ENCODE results near the gene ZGPAT.
A peak's percentile ranks its signal among the peaks of the same experiment; 100 is the strongest.

ZGPAT gene

DNA sequence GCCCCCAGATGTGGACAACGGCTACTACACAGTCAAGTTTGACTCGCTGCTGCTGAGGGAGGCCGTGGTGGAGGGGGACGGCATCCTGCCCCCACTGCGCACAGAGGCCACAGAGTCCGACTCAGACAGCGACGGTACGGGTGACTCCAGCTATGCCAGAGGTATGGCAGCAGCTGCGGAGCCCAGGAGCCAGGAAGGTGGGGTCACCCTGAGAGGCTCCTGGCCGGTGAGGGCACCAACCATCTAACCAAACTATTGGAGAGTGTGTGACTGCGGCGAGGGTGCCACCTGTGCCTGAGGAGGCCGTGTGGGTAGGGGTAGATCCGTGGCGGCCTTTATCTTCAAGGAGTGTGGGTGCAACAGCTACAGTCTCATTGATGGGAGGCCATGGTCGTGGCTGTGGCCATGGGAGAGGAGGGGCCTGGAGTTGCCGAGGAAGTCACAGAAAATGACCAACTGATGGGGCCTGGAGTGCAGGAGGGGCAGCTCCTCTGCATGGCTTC is 25.8 kb downstream of the ZGPAT start:
- no peak for DNase-seq (ENCODE audit: low read depth in 2 of 2)

DNA sequence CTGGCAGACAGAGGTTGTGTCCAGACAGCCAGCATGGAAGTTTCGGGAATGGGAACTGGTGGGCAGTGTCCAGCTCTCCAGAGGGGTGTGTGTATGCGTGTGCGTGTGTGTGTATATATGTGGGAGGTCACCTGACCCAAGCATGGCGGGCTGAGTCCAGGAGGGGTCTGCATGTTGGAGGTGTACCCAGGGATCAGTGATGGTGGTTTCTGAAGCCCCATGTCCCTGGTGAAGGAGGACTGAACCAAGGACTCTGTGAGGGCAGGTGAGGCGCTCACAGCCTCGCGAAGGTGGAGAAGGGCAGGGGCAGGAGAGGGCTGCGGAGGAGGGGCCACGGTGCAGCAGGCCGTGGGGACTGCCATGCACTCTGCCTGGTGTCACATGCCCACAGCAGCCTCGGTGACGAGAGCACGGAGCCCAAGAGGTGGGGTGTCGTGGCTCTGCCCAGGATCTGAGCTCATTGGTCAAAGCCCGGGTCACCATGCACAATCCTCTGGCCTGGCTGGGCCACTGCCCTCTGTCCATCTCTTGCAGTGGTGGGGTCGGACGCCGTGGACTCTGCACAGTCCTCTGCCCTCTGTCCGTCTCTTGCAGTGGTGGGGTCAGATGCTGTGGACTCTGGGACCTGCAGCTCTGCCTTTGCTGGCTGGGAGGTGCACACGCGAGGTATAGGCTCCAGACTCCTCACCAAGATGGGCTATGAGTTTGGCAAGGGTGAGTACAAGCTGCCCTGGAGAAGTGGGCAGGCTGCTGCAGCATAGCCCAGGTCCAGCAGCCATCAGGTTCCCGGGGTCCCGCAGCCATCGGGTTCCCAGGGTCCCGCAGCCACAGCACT is 26.5 kb downstream of the ZGPAT start:
- DNase-seq (ENCODE audit: low read depth in 2 of 2): no peak

DNA sequence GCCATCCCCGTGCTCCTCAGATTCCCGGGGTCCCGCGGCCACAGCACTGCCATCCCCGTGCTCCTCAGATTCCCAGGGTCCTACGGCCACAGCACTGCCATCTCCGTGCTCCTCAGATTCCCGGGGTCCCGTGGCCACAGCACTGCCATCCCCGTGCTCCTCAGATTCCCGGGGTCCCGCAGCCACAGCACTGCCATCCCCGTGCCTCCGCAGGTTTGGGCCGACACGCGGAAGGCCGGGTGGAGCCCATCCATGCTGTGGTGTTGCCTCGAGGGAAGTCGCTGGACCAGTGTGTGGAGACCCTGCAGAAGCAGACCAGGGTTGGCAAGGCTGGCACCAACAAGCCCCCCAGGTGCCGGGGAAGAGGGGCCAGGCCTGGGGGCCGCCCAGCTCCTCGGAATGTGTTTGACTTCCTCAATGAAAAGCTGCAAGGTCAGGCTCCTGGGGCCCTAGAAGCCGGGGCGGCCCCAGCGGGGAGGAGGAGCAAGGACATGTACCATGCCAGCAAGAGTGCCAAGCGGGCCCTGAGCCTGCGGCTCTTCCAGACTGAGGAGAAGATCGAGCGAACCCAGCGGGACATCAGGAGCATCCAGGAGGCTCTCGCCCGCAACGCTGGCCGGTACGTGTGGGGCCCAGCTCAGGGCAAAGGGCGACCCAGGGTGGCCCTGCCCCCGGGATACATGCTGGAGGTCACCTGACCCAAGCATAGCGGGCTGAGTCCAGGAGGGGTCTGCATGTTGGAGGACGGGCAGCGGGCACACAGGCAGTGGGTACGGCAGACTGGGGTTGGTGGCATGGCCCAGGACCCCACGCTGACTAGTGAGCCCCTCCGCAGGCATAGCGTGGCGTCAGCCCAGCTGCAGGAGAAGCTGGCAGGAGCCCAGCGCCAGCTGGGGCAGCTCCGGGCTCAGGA is 27.4 kb downstream of the ZGPAT start:
- DNase-seq (ENCODE audit: low read depth in 2 of 2): no peak

DNA sequence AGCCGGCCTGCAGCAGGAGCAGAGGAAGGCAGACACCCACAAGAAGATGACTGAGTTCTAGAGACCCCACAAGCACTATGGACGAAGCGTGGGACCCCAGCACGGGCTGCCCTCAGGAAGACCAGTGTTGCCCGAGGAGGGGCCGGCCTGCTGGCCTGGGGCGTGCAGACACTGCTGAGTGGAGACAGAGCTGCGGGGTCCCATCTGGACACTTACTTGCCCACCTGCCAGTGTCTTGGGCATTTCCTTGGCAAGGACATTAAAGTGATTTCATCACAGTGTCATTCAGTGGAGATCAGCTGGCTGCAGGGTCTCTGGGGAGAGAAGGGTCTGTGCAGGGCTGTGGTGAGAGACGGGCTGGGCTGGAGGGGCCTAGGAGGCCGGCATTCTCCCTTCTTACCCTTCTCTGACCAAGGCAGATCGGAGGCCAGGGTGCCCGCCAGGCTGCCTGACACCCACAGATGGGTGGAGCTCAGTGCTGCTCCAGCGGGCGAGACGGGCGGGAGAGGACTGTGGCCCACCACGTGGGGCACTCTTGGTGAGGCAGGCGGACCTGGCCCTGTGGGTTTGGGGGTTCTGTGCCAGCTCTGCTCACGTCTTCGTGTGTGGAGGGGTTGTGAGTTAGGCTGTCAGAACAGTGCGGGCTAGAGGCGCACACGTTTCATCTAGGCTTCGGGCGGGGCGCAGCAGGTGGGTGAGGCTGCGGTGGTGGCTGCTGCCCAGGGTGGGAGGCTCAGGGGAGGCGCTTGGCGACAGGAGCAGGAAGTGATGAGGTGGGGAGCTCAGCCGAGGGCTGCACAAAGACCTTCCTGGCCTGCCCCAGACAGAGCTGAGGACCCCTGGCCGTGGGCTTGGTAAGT is 28.2 kb downstream of the ZGPAT start, which contains the start of gene LIME1:
TSS of gene LIME1 (plus strand) at position 806 of the 860 bp plus-strand sequence. CDS start 886 bp downstream, outside the sequence.
- DNase-seq (ENCODE audit: low read depth in 2 of 2): no peak

DNA sequence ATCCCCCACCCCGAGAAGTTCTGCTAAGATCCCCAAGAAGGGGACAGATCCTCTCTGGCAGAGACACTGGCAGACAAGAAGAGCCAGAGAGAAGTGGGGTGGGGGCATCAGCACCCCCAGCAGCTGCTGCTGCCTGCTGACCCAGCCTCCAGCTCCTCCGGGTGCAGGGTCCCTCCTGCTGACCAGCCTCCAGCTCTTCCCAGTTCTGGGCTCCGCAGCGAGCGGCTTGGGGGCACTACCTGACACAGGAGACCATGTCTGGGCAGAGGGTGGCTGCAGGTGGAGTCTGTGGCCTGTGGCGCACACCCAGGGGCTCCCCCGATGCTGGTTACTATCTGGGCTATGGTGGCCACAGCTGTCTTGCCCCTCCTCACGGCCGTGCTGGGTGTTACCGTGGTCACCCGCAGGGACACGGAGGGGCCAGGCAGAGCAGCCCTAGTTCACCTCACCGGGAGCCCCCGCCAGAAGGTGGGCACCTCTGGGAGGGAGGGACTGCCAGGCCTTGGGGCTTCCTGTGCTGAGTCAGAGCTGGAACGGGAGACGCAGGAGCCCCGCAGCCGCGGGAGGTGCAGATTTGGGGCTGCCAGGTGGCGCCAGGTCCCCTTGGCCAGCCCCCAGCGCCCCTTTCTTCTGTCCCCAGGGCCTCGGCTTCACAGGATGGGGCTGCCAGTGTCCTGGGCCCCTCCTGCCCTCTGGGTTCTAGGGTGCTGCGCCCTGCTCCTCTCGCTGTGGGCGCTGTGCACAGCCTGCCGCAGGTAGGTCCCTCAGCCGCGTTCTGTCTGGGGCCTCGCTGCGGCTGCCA is 29.3 kb downstream of the ZGPAT start:
- DNase-seq (ENCODE audit: low read depth in 2 of 2): no peak

DNA sequence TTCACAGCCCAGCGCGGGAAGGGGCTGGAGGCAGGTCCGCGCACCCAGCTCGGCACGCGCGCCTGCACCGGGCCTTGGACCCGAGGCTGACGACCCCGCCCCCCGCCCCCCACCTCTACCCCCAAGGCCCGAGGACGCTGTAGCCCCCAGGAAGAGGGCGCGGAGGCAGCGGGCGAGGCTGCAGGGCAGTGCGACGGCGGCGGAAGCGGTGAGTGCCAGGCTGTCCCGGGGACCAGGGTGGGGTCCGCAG is 29.8 kb downstream of the ZGPAT start:
- DNase-seq (ENCODE audit: low read depth in 2 of 2): no peak

DNA sequence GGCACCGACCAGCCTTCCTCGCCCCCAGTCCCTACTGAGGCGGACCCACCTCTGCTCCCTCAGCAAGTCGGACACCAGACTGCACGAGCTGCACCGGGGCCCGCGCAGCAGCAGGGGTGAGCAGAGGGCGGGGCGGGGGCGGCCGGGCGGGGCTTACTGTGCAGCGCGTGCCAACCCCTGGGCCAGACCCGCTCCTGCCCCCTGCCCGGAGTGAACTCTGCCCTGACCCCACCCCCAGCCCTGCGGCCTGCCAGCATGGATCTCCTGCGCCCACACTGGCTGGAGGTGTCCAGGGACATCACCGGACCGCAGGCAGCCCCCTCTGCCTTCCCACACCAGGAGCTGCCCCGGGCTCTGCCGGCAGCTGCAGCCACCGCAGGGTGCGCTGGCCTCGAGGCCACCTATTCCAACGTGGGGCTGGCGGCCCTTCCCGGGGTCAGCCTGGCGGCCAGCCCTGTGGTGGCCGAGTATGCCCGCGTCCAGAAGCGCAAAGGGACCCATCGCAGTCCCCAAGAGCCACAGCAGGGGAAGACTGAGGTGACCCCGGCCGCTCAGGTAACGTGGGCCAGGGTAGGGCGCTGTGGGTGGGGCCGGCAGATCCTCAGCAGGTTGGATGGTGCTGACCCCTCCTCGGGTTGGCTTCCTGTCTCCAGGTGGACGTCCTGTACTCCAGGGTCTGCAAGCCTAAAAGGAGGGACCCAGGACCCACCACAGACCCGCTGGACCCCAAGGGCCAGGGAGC is 30.3 kb downstream of the ZGPAT start:
- DNase-seq (ENCODE audit: low read depth in 2 of 2): no peak

DNA sequence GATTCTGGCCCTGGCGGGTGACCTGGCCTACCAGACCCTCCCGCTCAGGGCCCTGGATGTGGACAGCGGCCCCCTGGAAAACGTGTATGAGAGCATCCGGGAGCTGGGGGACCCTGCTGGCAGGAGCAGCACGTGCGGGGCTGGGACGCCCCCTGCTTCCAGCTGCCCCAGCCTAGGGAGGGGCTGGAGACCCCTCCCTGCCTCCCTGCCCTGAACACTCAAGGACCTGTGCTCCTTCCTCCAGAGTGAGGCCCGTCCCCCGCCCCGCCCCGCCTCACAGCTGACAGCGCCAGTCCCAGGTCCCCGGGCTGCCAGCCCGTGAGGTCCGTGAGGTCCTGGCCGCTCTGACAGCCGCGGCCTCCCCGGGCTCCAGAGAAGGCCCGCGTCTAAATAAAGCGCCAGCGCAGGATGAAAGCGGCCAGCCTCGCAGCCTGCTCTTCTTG is 30.9 kb downstream of the ZGPAT start:
- no peak for DNase-seq (ENCODE audit: low read depth in 2 of 2)

DNA sequence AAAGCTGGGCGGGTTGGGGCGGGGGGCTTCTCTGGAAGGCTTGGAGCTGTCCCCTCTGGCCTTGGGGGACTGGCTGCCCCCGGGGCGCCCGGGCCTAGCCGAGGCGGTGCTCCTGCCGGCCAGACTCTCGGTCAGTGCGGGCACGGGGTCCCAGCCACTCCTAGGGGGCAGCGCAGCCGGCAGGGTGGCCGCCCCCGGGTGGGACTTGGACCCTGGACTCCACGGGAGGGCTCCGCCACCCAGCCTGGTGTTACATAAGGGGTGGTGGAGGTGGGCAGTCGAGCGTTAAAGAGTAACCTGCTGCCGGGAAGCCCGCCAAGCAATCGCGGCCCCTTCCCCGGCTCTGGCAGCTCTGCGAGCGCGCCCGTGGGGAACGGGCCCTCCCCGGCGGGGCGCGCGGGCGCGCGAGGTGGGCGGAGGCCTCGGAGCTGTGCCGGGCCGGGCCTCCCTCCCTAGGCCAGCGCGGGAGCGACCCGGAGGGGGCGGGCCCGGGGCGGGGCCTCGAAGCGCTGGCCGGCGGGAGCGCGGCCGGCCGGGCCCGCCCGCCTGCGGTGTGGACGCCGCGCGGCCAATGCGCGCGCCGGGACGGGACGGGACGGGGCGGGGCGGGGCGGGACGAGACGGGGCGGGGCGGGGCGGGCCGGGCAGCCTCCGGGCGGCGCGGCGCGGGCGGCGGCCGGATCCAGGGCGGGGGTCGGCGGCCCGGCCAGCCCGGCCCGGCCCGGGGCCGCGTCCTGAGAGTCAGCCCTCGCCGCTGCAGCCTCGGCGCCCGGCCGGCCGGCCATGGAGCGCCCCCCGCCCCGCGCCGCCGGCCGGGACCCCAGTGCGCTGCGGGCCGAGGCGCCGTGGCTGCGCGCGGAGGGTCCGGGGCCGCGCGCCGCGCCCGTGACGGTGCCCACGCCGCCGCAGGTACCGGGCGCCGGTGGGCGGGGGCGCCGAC is 31.6 kb downstream of the ZGPAT start, which contains the start of gene SLC2A4RG:
TSS of gene SLC2A4RG (plus strand) at position 647 of the 940 bp plus-strand sequence. CDS start at position 784, 137 bp downstream.
- DNase-seq (ENCODE audit: low read depth in 2 of 2): peak in 1 of 2 experiments; percentile 56

DNA sequence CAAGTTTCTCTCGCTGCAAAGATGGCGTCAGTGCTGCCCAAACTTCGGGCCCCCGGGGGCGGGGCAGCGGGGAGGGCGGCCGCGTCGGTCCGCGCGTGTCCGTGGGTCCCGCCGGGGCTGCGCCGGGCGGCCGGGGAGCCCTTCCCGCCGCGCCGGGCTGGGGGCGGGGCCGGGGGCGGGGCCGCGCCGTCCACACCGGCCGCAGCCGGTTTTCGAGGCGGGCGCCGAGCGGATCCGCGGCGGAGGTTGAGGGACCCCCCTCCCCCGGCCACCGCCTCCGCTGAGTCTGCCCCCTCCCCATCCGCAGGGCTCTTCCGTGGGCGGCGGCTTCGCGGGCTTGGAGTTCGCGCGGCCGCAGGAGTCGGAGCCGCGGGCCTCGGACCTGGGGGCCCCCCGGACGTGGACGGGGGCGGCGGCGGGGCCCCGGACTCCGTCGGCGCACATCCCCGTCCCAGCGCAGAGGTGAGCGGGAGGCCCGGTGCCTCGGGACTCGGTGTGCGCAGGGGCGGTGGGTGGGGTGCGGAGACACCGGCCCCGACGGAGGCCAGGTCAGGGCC is 32.3 kb downstream of the ZGPAT start:
- DNase-seq (ENCODE audit: low read depth in 2 of 2): no peak

DNA sequence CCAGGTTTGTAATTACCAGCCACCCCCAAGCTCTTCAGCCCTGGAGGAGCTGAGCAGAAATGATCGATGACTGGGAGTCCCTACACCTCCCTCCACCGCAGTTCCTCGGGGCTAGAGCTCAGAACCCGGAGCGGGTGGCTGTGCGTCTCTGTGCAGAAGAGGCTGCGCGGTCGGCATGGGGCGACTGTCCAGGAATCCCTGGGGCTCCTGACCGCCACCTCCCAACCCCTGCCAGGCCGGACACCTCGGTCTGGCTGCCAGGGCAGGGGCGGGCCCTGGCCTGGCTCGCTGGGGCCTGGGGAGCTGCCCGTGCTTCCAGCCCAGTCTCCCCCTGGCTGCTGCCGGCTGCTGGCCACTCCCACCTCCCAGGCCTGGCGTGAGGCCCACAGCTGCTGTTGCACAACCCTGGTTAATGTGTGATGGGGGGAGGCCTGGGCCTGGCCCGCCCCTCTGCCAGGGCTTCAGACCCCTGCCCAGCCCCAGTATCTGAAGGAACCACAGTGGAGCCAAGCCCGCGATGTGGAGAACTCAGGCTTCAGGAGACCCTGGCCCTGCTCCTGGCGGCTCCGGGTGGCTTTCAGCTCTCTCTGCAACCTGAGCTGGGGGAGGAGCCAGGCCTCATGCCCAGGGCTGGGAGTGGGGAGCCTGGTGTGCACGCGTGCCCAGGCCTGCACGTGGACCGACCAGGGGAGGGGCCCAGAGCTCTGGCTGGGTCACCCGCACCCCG is 33.0 kb downstream of the ZGPAT start:
- DNase-seq (ENCODE audit: low read depth in 2 of 2): no peak

DNA sequence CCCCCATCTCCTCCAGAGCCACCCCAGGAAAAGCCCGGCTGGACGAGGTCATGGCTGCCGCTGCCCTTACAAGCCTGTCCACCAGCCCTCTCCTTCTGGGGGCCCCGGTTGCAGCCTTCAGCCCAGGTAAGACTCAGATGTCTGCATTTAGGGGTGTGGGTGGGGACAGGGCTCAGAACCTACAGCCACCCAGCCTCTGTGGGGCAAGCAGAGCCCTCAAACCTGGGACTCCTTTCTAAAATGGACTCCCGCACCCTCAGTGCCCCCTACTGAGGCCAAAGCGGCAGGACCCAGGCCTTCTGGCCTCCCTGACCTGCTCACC is 33.5 kb downstream of the ZGPAT start:
- DNase-seq (ENCODE audit: low read depth in 2 of 2): no peak

DNA sequence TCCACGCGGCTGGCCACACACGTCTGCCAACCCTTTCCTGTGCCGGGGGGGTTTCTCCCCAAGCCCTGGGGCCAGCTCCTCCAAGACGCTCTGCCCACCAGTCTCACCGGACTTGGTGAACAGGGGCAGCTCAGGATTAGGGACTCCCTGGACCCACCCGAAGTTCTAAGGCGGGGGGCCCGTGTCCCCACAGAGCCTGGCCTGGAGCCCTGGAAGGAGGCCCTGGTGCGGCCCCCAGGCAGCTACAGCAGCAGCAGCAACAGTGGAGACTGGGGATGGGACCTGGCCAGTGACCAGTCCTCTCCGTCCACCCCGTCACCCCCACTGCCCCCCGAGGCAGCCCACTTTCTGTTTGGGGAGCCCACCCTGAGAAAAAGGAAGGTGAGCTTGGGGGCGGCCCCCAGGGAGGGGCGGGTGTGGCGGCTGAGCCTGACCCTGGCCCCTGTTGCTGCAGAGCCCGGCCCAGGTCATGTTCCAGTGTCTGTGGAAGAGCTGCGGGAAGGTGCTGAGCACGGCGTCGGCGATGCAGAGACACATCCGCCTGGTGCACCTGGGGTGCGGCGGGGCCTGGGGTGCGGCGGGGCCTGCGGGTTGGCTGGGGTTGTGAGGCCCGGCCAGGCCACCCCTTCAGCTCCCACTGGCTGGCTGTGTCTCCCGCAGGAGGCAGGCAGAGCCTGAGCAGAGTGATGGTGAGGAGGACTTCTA is 34.0 kb downstream of the ZGPAT start:
- no peak for DNase-seq (ENCODE audit: low read depth in 2 of 2)

DNA sequence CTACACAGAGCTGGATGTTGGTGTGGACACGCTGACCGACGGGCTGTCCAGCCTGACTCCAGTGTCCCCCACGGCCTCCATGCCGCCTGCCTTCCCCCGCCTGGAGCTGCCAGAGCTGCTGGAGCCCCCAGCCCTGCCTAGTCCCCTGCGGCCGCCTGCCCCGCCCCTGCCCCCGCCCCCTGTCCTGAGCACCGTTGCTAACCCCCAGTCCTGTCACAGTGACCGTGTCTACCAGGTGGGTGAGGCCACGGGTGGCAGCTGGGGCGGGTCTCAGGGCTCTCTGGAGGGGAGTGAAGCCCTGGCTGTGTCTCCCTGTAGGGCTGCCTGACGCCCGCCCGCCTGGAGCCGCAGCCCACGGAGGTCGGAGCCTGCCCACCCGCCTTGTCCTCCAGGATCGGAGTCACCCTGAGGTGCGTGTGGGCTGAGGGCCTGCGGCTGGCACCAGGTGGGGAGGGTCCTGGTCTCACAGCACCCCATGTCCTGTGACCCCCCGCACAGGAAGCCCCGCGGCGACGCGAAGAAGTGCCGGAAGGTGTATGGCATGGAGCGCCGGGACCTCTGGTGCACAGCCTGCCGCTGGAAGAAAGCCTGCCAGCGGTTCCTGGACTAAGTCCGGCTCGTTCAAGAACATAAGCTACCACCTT is 34.7 kb downstream of the ZGPAT start:
- DNase-seq (ENCODE audit: low read depth in 2 of 2): no peak

DNA sequence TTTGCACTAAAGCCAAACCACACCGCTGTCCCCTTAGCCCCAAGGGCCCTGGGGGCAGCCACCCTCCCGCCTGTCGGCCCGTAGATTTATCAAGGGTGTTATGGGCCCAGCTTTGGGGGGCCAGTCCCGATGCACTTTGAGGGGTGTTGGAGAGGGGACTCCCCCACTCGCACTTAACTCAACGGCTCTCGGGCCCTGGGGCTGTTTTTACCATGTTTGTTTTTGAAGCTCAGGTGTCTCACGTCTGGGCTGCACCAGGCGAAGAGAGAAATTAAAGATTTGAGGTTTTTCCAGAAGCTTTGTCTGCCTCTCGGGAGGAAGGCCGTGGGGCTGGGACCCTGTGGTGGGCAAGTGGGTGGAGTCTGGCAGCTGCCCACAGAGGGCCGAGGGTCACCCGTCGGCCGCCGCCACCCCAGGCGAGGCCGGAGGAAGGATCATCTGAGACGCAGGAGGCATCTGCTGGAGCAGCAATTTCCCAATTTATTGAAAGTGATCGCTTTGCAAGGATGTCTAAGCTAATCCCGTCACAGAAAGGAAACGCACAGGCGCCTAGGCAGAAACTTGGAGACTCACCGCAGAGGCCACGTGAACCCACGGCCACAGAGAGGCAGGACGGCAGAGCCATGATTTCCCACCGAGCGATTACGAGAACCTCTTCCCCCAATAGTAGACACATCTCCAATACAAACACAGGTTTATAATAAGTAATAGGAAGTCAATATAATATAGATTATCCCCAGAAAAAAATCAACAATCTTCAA is 35.6 kb downstream of the ZGPAT start:
- no peak for DNase-seq (ENCODE audit: low read depth in 2 of 2)

DNA sequence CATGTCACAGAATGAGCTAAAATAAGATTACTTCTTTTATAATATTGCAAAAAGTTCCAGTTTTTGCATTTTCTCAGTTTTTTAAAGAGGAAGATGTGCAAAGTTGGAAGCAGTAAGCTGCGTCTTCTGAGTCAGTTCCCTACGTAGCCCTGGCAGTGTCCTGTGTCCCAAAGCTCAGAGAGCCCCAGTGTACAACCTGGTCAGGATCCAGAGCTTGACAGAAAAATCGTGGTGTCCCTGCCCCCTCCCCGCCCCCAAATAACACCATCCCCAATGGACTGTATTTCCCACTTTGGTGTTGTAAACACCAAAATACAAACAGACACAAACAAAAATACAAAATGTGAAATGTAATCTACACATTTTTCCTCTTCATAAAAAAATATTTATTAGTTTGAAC is 36.3 kb downstream of the ZGPAT start:
- DNase-seq (ENCODE audit: low read depth in 2 of 2): no peak
